Activated naive CD4-positive, alpha-beta T cell treated with anti-CD3 and anti-CD28 coated beads, Interleukin-2, amount 50 U/mL, for 24 hours (primary cell): ENCODE measurements around the gene SPEF2.
A peak's percentile ranks its signal among the peaks of the same experiment; 100 is the strongest.

Experiments used
- H3K27ac Mint-ChIP-seq: one replicate; pipeline ENCODE4 v1.8.0; 2021; ENCODE audit warnings: mild to moderate bottlenecking, mixed read lengths
- H3K27me3 Mint-ChIP-seq: one replicate; pipeline ENCODE4 v1.8.0; 2021; ENCODE audit warnings: mixed read lengths
- H3K36me3 Mint-ChIP-seq: one replicate; pipeline ENCODE4 v1.8.0; 2021; ENCODE audit warnings: mixed read lengths
- H3K4me1 Mint-ChIP-seq: one replicate; pipeline ENCODE4 v1.8.0; 2021; ENCODE audit warnings: mixed read lengths
- H3K4me3 Mint-ChIP-seq: one replicate; pipeline ENCODE4 v1.8.0; 2021; ENCODE audit warnings: mild to moderate bottlenecking, mixed read lengths
- H3K9me3 Mint-ChIP-seq: one replicate; pipeline ENCODE4 v1.8.0; 2021; ENCODE audit warnings: mixed read lengths

SPEF2 gene

GRCh38 chr5:35617435-35618303 is at the start of gene SPEF2:
SPEF2 (plus strand) TSS chr5:35617863; CDS start chr5:35617998, 135 bp downstream.
- Mint-ChIP-seq H3K4me1 (peaks cover 28% of the 10 kb centered on the region), H3K9me3 (peaks cover 9% of the 10 kb centered on the region), H3K27ac (peak within 1 kb of the TSS; percentile 94), H3K27me3 (no peaks in the 10 kb centered on the region), H3K36me3 (peaks cover 3% of the 10 kb centered on the region), H3K4me3 (peak within 1 kb of the TSS; percentile 90)

DNA sequence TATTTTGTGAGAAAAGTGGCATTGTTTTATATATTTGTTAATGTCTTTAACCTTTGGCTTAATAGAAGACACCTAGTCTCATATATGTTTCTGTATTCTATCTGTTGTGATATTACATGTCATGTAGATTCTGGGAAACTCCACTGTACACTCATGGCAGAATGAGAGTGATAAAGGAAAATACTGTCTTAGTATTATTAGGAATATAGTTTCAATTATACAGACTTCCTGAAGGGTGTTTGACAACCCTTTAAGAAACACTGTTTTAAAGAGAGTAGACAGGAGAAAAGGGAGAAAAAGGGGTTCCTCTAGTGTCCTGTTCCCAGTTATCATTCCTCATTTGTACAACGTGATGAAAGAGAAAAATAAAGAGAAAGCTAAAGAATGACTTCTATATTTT is 42.1 kb upstream of the SPEF2 start:
- Mint-ChIP-seq H3K27ac (no peak overlapping the region), H3K36me3 (no peaks in the 10 kb centered on the region), H3K27me3 (peaks cover 15% of the 10 kb centered on the region), H3K4me1 (no peaks in the 10 kb centered on the region), H3K9me3 (peaks cover 9% of the 10 kb centered on the region), H3K4me3 (no peak overlapping the region)

DNA sequence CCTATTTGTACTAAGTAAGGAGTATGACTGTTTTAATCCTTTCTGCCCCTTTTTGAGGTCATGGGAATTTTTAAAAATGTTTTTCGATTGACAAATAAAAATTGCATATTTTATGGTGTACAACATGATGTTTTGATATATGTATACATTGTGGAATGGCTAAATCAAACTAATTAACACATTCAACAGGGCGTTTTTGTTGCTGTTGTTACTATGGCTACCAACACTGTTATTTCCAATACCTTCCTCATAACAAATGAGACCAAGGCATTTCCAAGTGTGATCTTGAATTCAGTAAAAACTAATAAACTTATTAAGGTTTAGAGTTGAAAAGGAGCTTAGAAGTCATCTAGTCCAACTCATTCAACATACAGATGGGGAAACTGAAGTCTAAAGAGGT is 30.2 kb upstream of the SPEF2 start:
- Mint-ChIP-seq H3K9me3 (no peaks in the 10 kb centered on the region), H3K4me1 (no peaks in the 10 kb centered on the region), H3K27ac (no peak overlapping the region), H3K4me3 (no peak overlapping the region), H3K27me3 (peaks cover 34% of the 10 kb centered on the region), H3K36me3 (no peaks in the 10 kb centered on the region)

DNA sequence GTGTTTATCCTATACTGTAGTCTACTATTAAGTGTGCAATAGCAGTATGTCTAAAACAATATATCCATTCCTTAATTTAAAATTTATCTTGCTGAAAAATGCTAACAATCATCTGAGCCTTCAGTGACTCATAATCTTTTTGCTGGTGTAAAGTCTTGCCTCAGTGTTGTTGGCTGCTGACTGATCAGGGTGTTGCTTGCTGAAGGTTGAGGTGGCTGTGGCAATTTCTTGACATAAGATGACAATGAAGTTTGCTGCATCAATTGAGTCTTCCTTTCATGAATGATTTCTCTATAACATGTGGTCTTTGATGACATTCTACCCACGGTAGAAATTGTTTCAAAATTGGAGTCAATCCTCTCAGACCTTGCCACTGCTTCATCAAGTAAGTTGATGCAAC is 24.3 kb upstream of the SPEF2 start:
- Mint-ChIP-seq H3K9me3 (no peaks in the 10 kb centered on the region), H3K27ac (no peak overlapping the region), H3K36me3 (no peaks in the 10 kb centered on the region), H3K27me3 (peaks cover 25% of the 10 kb centered on the region), H3K4me3 (no peak overlapping the region), H3K4me1 (no peaks in the 10 kb centered on the region)

GRCh38 chr5:35598707-35599370 is 18.8 kb upstream of the SPEF2 start:
- Mint-ChIP-seq H3K9me3 (peaks cover 19% of the 10 kb centered on the region), H3K4me1 (no peaks in the 10 kb centered on the region), H3K27ac (no peak overlapping the region), H3K36me3 (no peaks in the 10 kb centered on the region), H3K4me3 (no peak overlapping the region), H3K27me3 (peaks cover 29% of the 10 kb centered on the region)

- Mint-ChIP-seq H3K27ac (no peak overlapping the region), H3K4me3 (no peak overlapping the region), H3K9me3 (peaks cover 29% of the 10 kb centered on the region), H3K27me3 (peaks cover 27% of the 10 kb centered on the region), H3K4me1 (no peaks in the 10 kb centered on the region), H3K36me3 (no peaks in the 10 kb centered on the region)
Measured at GRCh38 chr5:35600591-35600990, 17.1 kb upstream of the SPEF2 start.

DNA sequence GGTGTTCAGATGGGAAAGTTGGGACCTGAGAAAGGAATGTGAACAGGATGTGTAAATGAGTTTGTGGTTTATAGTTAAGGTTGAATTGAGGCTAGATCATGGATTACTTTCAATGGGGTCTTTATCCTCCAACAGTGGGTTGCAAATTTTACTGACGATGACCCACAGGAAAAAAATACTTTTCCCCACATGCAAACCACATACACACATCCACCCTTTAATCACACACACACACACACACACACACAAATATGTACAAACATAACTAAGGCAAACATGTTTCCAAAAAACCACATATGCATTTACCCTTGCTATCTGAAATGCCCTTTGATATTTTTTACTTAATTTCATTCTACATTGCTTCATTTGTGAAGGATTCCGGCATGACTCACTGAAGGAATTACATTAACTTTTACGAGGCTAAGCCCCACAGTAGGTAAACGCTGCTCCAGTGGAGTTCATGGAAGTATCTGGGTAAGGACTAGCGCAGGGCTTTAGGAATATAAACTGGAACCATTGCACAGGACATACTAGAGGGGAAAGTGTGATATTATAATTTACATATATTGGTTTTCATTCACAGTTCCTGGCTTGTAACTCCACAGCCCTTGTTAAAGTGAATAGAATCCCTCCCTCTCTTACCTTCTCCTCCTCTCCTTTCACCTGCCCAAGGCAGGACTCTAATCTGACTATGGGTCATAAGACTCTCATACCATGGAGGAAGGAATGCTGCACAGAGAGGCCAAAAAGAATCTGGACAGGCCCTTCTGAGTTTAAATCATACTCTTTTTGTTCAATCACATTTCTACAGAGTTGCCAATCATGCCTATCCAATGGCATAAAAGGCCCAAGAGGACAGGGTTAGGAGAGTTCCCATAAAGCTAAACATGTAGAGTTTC is 8.5 kb upstream of the SPEF2 start:
- peaks cover 2% of the 10 kb centered on the region for H3K36me3 Mint-ChIP-seq
- H3K9me3 Mint-ChIP-seq: peaks cover 18% of the 10 kb centered on the region
- no peak overlapping the region for H3K27ac Mint-ChIP-seq
- H3K4me3 Mint-ChIP-seq: no peak overlapping the region
- no peaks in the 10 kb centered on the region for H3K4me1 Mint-ChIP-seq
- peaks cover 5% of the 10 kb centered on the region for H3K27me3 Mint-ChIP-seq

DNA sequence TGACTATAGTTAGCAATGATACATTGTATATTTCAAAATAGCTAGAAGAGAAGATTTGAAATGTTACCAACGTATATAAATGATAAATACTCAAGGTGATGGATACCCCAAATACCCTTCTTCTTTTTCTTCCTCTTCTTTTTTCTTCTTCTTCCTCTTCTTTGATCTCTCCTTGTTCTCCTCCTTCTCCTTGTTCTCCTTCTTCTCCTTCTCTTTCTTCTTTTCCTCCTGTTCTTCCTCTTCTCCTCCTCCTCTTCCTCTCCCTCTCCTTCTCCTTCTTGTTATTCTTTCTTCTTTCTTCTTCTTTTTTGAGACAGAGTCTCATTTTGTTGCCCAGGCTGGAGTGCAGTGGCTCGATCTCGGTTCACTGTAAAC is 616 bp upstream of the SPEF2 start:
- peak overlapping the region; percentile 94 for H3K27ac Mint-ChIP-seq
- no peaks in the 10 kb centered on the region for H3K27me3 Mint-ChIP-seq
- H3K4me1 Mint-ChIP-seq: peaks cover 28% of the 10 kb centered on the region
- peaks cover 3% of the 10 kb centered on the region for H3K36me3 Mint-ChIP-seq
- peak overlapping the region; percentile 90 for H3K4me3 Mint-ChIP-seq
- peaks cover 9% of the 10 kb centered on the region for H3K9me3 Mint-ChIP-seq

DNA sequence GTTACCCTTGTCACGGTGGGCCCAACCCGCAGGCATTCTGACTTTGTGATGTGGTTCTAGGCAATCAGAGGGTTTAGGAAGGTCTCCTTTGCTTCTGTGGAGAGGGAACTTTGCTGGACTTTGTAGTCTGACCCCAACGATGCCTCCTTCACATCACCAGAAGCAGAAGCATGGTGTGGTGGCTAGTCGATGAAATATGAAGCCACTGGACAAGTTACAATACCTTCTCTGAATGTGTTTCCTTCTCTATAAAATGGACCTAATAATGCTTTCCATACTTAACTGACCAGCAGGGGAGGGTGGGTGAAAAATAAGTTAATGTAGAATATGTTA is 607 bp downstream of the SPEF2 start:
- no peaks in the 10 kb centered on the region for H3K27me3 Mint-ChIP-seq
- peaks cover 28% of the 10 kb centered on the region for H3K4me1 Mint-ChIP-seq
- H3K27ac Mint-ChIP-seq: peak overlapping the region; percentile 48
- peak overlapping the region; percentile 90 for H3K4me3 Mint-ChIP-seq
- H3K9me3 Mint-ChIP-seq: peaks cover 7% of the 10 kb centered on the region
- peaks cover 3% of the 10 kb centered on the region for H3K36me3 Mint-ChIP-seq

DNA sequence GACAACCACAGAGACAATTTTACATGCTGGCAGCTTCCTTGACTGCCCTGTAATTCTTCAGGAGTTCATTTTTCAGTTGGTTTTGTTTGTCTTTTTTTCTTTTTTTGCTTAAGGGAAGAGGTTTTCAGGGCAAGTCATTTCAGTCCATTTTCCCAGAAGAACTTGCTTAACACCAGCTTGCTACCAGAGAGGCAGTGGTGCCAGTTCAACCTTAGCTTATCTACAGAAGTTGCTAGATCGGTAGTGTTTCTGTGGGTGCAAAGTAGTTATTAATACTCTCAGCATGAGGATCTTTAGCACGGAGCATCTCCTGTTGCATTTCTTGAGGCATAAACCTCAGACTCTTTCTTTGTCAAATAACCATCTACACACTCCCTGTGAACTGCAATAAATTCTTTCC is 1.1 kb downstream of the SPEF2 start:
- Mint-ChIP-seq H3K36me3 (peaks cover 1% of the 10 kb centered on the region), H3K4me1 (peaks cover 28% of the 10 kb centered on the region), H3K27ac (peak overlapping the region; percentile 48), H3K27me3 (no peaks in the 10 kb centered on the region), H3K9me3 (peaks cover 3% of the 10 kb centered on the region), H3K4me3 (peak overlapping the region; percentile 90)

GRCh38 chr5:35622974-35623373 is 5.3 kb downstream of the SPEF2 start:
- Mint-ChIP-seq H3K4me1 (peaks cover 18% of the 10 kb centered on the region), H3K27me3 (no peaks in the 10 kb centered on the region), H3K4me3 (no peak overlapping the region), H3K36me3 (no peaks in the 10 kb centered on the region), H3K27ac (no peak overlapping the region), H3K9me3 (no peaks in the 10 kb centered on the region)

- Mint-ChIP-seq H3K27me3 (no peaks in the 10 kb centered on the region), H3K36me3 (peaks cover 3% of the 10 kb centered on the region), H3K9me3 (no peaks in the 10 kb centered on the region), H3K4me1 (peaks cover 10% of the 10 kb centered on the region), H3K27ac (no peak overlapping the region), H3K4me3 (no peak overlapping the region)
Measured at GRCh38 chr5:35623991-35624390, 6.3 kb downstream of the SPEF2 start.

DNA sequence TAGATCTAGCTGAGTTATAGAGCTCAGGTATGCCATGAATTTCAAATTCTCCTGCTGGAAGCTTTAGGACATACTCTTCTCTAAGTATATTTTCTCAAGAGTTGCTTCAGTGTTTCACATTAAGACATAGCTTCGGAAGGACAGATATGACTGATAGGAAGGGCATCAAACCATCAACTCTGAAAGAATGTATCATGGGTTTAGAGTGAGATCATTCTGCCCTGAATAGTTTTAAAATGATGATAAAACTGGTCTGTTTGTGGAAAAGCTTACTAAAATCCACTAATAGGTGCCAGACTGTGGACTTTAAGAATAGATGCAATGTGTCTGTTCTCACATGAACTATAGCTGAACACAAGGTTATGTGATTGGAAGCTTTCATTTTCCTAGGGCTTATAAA is 8.4 kb downstream of the SPEF2 start:
- Mint-ChIP-seq H3K4me1 (peaks cover 7% of the 10 kb centered on the region), H3K27ac (no peak overlapping the region), H3K36me3 (peaks cover 13% of the 10 kb centered on the region), H3K27me3 (no peaks in the 10 kb centered on the region), H3K4me3 (no peak overlapping the region), H3K9me3 (peaks cover 5% of the 10 kb centered on the region)

DNA sequence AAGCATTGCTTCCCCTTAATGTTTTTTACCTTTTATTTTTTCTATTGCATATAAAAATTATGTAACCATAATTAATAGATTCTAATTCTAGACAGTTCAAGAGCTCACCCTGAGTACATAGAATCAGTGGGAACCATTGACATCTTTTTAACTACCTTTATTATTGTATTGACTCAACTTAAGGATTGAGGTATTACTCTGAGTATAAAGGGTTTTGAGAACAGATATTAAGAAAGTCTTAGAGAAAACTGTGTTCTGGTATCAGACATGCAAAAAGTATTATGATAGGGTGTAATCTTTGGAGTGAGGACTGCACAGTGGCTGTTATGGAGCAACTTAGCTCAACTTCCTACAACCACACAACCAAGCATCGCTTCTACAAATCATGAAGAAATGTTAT is 8.9 kb downstream of the SPEF2 start:
- Mint-ChIP-seq H3K4me1 (peaks cover 7% of the 10 kb centered on the region), H3K4me3 (no peak overlapping the region), H3K27ac (no peak overlapping the region), H3K9me3 (peaks cover 6% of the 10 kb centered on the region), H3K36me3 (peaks cover 16% of the 10 kb centered on the region), H3K27me3 (no peaks in the 10 kb centered on the region)

DNA sequence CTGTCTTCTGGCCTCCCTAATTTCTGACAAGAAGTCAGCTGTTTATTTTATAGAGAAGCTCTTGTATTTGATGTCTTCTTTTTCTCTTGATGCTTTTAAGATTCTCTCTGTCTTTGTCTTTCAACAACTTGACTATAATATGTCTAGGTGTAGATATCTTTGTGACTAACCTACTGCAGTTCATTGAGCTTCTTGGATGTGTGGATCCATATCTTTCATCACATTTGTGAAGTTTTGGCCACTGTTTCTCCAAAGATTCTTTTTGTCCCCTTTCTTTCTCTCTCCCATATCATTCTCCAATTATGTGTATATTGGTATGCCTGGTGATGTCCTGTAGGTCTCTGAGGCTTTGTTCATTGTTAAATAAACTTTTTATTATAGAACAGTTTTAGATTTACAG is 16.7 kb downstream of the SPEF2 start:
- Mint-ChIP-seq H3K36me3 (peaks cover 48% of the 10 kb centered on the region), H3K4me1 (no peaks in the 10 kb centered on the region)

GRCh38 chr5:35640623-35641022 is 23.0 kb downstream of the SPEF2 start:
- Mint-ChIP-seq H3K4me1 (no peaks in the 10 kb centered on the region), H3K4me3 (no peak overlapping the region), H3K36me3 (peaks cover 22% of the 10 kb centered on the region), H3K27ac (no peak overlapping the region), H3K27me3 (no peaks in the 10 kb centered on the region), H3K9me3 (no peaks in the 10 kb centered on the region)

More for the DNA sequence above, 16.7 kb downstream of the SPEF2 start:
- no peak overlapping the region for H3K27ac Mint-ChIP-seq
- no peaks in the 10 kb centered on the region for H3K27me3 Mint-ChIP-seq
- H3K4me3 Mint-ChIP-seq: no peak overlapping the region
- H3K9me3 Mint-ChIP-seq: peaks cover 14% of the 10 kb centered on the region
